B cell (primary cell): ENCODE results near the gene ONECUT1.

Experiments
- EZH2 ChIP-seq: IDR thresholded peaks from 2 replicates; pipeline ENCODE4 v1.6.1; 2012; ENCODE audit warnings: borderline replicate concordance, low read depth, mild to moderate bottlenecking, moderate library complexity, low read length; ENCODE audit not compliant: insufficient read depth, poor library complexity, severe bottlenecking
- TF ChIP-seq, protein P1 (sequence below): fragments of 200-600 bp; IDR thresholded peaks from one replicate; pipeline ENCODE4 v1.8.0; 2022; ENCODE audit warnings: antibody characterized with exemption, mild to moderate bottlenecking

DNA sequence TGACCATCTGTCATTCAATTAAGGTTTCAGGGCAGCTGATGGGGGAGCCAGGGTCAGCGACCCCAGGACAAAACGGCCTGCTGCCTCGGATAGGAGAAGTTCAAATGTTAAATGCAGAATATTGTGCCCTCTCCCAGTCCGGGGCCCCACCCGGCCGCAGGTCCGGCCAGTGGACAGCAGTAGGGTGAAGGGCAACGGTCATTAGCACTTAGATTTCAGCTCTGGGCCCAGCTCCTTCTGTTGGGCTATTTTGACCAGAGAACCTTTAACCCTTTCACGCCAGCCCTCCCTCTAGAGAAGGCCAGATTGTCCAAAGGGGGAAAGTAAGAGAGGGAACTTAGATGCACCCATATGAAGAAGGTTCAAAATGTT lies 16.1 kb upstream of the ONECUT1 start:
- TF ChIP-seq, protein P1, sequence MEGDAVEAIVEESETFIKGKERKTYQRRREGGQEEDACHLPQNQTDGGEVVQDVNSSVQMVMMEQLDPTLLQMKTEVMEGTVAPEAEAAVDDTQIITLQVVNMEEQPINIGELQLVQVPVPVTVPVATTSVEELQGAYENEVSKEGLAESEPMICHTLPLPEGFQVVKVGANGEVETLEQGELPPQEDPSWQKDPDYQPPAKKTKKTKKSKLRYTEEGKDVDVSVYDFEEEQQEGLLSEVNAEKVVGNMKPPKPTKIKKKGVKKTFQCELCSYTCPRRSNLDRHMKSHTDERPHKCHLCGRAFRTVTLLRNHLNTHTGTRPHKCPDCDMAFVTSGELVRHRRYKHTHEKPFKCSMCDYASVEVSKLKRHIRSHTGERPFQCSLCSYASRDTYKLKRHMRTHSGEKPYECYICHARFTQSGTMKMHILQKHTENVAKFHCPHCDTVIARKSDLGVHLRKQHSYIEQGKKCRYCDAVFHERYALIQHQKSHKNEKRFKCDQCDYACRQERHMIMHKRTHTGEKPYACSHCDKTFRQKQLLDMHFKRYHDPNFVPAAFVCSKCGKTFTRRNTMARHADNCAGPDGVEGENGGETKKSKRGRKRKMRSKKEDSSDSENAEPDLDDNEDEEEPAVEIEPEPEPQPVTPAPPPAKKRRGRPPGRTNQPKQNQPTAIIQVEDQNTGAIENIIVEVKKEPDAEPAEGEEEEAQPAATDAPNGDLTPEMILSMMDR = no peak
- TF ChIP-seq EZH2 = no peak
